Raji (cell line): ENCODE results near the gene SCGB2A2.

ENCODE experiments used
- POLR2A ChIP-seq: IDR thresholded peaks from 2 replicates; pipeline ENCODE4 v1.6.1; 2011; ENCODE audit warnings: low read depth, low read length, control low read depth; ENCODE audit not compliant: insufficient read depth

SCGB2A2 gene

GRCh38 chr11:62267050-62267449 lies 2.9 kb upstream of the SCGB2A2 start:
- TF ChIP-seq POLR2A: no peak

- no peak for TF ChIP-seq POLR2A
Observed at GRCh38 chr11:62267576-62267975, 2.4 kb upstream of the SCGB2A2 start.

- TF ChIP-seq POLR2A: no peak
Observed at GRCh38 chr11:62273284-62273683, 3.3 kb downstream of the SCGB2A2 start.

- TF ChIP-seq POLR2A: no peak
Observed at GRCh38 chr11:62273789-62274275, 3.9 kb downstream of the SCGB2A2 start.

GRCh38 chr11:62280452-62280851 lies 10.5 kb downstream of the SCGB2A2 start:
- no peak for TF ChIP-seq POLR2A

GRCh38 chr11:62295504-62295903 lies 25.5 kb downstream of the SCGB2A2 start:
- TF ChIP-seq POLR2A: no peak

- TF ChIP-seq POLR2A: no peak
Observed at GRCh38 chr11:62298975-62299374, 29.0 kb downstream of the SCGB2A2 start, which contains the start of gene SCGB1D4. TSS of gene SCGB1D4 (minus strand) at chr11:62299075. CDS start at chr11:62299010, 65 bp downstream.

- TF ChIP-seq POLR2A: no peak
Observed at GRCh38 chr11:62306227-62306626, 36.3 kb downstream of the SCGB2A2 start.

GRCh38 chr11:62307950-62308349 lies 38.0 kb downstream of the SCGB2A2 start:
- TF ChIP-seq POLR2A: no peak

- no peak for TF ChIP-seq POLR2A
Observed at GRCh38 chr11:62309991-62310390, 40.0 kb downstream of the SCGB2A2 start.

- TF ChIP-seq POLR2A: no peak
Observed at GRCh38 chr11:62315431-62315830, 45.5 kb downstream of the SCGB2A2 start.

GRCh38 chr11:62322524-62322923 lies 52.6 kb downstream of the SCGB2A2 start:
- no peak for TF ChIP-seq POLR2A
